HG02885 (cell line): Measurements from ENCODE around the gene TBC1D3B.
"Not testable (repeated sequence)": the region's sequence is repeated elsewhere in the genome, so short reads cannot be mapped to it uniquely, and the experiment has no call there.

Source experiments
- ATAC-seq: cut with Tn5 transposase; IDR thresholded peaks from one replicate; pipeline ENCODE4 v1.9.1; 2021; ENCODE audit warnings: mild to moderate bottlenecking; ENCODE audit not compliant: unreplicated experiment, poor library complexity

The TBC1D3B gene

DNA sequence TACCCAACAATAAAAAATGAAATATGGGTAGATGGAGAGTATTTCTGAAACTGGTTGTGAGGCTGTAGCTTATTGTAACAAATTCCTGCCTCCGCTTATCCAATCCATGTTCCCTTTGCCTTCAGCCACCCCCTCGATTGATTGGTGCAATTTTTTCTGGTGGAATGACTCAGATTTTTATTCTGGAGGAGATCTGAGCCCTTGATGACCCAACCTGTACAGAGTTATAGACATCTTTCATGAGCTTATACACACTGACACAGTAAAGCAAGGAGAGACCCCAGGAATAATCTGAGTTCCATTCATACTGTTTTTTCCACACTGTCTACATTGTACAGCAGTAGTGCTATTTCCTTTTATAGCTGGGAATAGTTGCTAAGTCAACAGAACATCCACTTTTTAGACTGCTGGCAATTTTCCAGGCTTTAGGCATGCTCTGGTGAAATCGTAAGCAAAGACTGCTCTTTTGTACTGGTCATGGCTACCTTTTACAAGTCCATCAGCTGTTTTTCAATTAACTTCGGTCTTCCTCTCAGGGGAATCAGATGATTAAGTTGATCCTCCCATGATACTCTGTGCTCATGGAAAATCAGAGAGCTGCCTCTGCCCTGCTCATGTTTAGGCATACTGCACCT, 42.7 kb downstream of the TBC1D3B start:
- ATAC-seq: no peak

DNA sequence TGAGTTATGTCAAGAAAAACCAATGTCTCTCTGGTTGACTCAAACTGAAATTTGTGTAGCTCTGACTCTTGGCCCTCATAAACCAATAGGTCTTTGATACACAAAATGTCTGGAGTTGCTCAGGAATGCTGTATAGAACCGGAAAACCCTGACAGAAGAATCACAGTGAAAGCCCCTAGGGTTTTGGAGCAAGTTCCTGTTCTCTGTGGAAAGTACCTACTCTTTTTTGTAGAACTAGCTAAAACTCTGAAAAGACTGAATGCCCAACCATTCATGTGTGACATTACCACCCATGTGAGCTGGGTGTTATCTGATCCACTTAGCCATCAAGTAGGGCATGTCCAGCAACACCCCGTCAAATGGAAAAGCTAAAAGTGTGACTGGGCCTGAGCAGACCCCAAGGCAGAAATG, 44.0 kb downstream of the TBC1D3B start:
- no peak for ATAC-seq

DNA sequence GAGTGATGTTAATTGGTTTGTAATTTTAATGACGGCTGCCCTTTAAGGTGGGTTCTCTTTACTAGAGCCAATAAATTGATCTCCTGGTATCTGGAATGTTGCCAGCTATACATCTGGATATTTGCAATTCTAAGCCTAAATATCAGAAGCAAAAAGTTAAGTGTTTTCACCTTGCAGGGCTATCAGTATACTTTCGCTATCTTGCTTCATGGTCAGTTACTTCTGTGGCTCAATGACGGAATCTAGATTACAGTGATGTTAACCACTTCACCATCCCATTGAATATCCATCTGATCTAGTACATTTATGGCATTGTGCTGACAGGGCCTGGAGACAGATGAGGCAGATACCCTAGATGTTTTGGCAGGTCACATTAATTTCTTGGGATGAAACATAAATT, 44.5 kb downstream of the TBC1D3B start:
- no peak for ATAC-seq

DNA sequence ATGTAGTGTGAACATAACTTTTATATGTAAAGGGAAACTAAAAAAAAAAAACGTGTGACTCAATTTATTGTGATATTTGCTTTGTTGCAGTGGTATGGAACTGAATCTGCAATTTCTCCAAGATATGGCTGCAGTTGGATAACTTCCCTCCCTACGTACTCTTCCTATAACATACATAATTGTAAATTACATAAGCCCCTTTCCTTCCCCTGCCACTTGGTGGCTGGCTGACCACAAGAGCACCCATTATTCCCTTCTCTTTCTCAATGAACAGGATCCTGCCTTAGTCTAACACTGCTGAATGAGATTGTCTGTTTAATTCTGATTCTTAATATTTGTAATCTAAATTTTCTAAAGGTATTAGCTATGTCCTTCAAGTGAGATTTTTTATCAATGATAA, 45.0 kb downstream of the TBC1D3B start:
- no peak for ATAC-seq

DNA sequence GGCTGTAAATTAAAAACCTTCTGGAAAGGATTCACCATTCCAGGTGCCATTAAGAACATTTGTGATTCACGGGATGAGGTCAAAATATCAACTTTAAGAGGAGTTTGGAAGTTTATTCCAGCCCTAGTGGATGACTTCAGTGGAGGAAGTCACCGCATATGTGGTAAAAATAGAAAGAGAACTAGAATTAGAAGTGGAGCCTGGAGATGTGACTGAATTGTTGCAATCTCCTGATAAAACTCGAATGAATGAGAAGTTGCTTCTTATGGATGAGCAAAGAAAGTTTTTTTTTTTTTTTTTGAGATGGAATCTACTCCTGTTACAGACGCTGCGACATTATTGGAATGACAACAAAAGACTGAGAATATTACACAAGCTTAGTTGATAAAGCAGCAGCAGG, 46.1 kb downstream of the TBC1D3B start:
- ATAC-seq: no peak

DNA sequence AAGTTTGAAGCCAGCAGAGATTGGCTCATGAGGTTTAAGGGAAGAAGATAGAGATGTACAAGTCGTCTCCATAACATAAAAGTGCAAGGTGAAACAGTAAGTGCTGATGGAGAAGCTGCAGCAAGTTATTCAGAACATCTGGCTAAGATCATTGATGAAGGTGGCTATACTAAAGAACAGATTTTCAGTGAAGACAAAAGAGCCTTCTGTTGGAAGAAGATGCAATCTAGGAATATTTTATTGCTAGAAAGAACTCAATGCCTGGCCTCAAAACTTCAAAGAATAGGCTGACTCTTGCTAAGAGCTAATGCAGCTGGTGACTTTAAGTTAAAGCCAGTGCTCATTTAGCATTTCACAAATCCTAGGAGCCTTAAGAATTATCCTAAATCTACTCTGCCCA, 46.8 kb downstream of the TBC1D3B start:
- no peak for ATAC-seq

DNA sequence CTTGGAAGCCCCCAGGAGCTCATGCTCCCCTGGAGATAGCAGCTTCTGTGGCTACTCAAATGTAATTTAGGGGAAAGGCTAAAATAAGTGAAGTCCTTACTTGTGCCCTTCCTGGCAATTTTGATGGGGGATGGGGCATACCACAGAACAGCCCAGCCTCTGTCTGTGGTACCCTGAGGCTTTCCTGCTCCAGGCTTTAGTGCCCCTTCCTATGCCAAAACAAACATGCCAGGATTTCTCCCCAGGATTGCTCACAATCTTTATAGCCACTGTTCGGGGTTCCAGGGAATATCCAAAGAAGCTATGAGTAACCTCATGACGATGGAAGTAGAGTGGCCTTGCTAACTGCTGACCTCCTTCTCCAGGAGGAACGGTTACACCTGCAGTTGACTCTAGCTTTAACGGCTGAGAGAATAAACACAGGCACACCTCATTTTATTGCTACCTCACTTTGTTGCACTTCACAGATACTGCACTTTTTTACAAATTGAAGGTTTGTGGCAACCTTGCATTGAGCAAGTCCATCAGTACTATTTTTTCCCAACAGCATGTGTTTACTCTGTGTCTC, 47.9 kb downstream of the TBC1D3B start:
- ATAC-seq: no peak

DNA sequence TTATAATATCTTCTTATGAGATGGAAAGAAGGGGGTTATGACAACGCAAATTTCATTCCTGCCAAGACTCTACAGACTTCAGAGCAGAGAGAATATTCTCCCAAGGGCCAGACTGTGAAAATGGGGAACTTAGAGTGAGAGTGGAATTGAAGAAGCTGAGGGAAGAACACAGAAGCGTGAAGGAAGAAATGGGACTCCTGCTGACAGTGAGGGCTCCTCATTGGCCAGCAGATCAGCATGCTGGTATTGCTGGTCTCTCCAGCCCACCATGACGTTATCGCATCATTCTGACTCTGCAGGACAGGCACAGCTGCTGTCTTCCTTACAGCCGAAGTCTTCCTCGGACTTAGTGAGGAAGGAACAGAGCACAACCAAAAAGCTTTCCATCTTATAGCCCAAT, 48.5 kb downstream of the TBC1D3B start:
- ATAC-seq: no peak

DNA sequence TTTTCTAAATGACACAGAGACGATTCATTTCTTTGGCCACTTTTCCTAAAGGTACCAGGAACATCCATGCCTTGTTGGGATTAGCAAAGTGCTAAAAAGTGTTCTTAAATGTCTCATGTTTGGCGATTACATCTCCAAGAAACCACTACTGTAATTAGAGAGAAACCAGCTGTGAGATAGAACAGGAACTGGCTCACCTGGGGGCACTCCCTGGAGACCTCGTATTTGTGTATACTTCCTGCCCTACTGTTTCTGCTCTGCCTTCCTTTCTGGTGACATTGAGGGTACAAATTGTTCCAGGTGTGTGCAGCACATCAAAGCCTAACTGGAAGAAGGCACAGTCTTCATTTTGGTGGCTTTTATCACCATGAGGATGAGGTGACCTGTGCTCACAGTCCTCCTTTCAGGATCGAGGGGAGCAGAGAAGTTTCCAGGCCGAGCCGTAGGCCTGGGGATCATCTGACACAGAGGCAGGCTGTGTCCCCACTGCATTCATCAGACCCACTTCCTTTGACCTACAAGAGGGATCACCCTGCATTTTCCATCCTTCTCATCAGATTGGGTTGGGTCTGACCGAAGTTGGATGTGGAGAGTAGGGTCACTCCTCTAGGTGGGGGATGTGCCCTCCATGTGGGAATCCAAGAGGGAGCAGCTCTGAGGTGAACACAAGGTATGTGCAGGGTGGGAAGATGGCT, 49.1 kb downstream of the TBC1D3B start:
- peak; percentile 40 for ATAC-seq

DNA sequence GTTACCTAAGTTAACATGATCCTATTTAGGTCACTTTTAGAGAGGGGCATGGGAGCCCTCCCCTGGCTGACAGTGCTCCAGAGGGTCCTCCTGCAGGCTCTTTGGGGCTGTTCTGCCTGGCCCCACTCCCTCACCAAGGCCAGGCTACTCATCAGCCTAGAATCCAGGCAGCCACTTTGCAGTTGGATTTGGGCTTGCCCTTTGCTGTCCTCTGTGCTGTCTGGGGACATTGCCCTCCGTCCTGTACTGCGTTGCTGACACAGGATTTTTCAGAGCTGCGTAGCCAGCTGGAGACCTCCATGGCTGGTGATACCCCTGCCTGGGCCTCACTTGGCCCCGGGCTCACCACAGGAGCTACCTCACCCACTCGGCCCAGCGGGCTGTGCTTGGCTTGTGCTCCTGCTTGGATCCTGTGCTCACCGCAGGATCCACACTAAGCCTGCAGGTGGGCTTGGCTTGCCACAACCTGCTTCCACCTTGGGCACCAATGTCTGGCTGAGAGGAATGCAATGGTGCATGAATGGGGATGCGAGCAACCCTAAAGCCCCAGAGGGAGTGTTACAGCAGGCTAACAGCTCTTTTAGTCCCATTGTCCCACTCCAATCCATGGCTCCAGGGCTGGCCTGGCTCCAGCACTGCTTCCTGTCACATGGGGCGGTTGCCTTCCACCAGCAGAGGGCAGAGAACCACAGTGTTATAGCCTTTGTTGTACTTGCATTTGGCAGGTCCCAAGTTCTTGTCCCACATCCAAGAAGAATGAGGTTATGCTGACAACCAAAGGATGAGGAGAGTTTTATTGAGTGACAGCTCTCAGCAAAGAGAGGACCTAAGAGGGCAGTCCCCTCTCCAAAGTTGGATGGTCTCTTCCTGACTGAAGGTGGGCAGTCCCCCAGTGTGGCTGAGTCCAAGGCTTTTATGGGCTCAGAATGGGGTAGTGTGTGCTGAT, 51.3 kb downstream of the TBC1D3B start:
- no peak for ATAC-seq

DNA sequence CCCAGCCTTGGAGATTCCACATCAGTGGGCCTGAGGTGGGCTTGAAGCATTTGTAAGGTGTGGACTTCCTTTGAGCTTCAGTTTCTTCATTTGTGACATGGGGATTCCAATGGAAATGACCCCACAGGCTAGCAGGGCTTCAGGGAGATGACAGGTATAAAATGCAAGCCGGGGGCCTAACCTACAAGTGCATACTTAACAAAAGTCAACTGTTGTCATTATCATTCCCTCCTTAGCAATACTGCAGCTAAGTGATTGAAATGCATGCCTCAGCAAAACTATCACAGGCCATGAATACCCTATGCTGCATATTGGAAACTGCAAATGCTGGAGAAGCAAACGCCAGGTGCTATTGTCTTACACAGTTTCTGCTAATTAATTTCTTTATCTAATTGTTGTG, 53.0 kb downstream of the TBC1D3B start:
- ATAC-seq: no peak

DNA sequence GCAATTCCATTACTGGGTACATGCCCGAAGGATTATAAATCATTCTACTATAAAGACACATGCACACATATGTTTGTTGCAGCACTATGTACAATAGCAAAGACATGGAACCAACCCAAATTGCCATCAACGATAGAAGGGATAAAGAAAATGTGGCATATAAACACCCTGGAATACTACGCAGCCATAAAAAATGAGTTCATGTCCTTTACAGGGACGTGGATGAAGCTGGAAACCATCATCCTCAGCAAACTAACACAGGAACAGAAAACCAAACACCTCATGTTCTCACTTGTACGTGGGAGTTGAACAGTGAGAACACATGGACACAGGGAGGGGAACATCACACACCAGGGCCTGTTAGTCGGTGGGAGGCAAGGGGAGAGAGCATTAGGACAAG, 55.3 kb downstream of the TBC1D3B start:
- not testable (repeated sequence) for ATAC-seq

DNA sequence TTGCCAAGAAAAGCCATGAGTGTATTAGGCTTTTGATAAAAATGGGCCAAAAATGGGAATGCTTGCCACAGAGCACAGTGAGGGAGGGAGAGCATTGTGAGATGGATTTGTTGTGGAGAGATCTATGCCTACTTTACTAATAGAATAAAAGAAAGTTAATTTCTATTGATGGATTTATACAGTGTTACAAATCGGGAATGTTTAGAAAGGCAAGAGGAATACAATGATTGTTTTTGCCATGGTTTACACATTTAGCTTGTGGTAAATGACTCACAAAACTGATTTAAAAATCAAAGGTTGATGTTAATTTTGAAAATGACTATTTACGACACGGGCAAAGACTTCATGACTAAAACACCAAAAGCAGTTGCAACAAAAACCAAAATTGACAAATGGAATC, 56.2 kb downstream of the TBC1D3B start:
- no peak for ATAC-seq

DNA sequence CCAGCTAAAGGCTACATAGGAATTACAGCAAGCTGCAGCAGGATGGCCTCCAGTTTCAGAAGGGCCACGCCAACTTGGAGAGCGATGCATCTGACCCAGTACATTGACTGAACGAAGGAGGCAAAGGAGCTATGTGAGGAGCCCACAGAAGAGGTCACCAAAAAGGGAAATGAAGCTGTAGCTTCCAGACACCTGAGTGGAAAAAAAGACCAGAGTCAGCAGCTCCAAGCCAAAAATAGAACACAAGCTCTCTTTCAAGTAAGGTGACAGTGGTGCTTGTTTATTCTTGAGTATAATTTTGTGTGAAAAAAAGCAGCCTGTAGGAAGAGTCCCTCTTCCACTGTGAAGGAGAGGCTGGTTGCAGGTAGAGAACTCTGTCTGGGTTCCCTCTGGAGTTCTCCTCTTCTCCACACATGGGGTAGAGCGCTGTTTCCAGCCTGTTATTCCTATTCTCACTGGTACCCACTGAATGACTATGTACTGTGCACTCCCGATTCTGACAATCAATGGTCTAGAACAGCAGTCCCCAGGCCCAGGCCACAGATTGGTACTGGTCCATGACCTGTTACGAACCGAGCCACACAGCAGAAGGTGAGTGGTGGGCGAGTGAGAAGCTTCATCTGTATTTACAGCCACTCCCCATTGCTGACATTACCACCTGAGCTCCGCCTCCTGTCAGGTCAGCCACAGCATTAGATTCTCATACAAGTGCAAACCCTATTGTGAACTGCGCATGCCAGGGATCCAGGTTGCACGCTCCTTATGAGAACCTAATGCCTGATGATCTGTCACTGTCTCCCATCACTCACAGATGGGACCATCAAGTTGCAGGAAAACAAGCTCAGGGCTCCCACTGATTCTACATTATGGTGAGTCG, 57.7 kb downstream of the TBC1D3B start:
- ATAC-seq: no peak

DNA sequence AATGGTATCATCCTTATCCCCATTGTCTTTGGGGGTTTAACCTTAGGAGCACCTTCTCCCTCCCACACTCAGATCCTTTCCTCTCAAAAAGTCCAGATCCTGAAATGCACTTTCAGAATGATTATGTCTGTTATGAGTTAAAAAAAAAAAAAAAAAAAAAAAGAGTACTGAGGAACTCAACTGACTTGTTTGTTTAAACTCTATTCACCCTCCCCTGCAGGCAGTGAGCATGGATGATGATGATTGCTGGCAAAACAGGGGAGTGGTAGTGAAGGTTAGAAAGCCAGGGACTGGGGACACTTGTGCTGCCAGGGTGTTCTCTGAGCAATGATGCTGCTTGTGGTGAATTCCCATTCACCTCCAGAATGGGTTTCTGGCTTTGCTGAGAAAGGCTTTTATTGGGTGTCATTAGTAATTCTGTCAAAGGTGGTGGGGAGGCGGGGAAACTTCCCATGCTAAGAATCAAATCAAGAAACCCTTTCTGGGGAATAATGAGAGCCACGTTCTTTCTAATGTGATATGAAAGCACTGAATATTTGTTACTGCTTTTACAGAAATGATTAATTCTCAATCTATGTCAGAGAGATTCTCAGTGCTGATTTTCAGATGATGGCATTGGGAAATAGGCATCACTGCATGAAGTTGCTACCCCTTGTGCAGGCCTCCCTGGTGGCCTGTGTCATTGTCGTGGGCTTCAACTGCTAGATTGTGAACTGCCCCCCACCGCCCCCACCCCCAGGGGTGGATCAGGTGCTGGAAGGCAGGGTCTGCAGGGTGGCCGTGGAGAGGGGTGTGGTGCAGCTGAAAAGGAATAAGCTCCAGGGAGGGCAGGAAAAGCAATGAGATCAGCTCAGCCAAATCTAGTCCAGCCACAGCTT, 58.7 kb downstream of the TBC1D3B start:
- ATAC-seq: no peak
